Stimulated activated CD8-positive, alpha-beta memory T cell treated with anti-CD3 and anti-CD28 coated beads, Interleukin-7, amount 100 ng/mL, for 24 hours (primary cell): Measurements from ENCODE around the gene TEX11.
"Not testable (repeated sequence)": the region's sequence is repeated elsewhere in the genome, so short reads cannot be mapped to it uniquely, and the experiment has no call there.

ENCODE experiments used
- DNase-seq: peaks from one replicate; pipeline ENCODE4 v3.0.0-alpha.2; 2020; ENCODE audit warnings: low read depth

TEX11 gene

GRCh38 chrX:70908541-70908940 lies at the start of gene TEX11:
TEX11 (minus strand) TSS chrX:70908711; CDS start chrX:70907789, 922 bp downstream.
- no peak for DNase-seq

GRCh38 chrX:70954871-70955270 lies 46.4 kb upstream of the TEX11 start:
- no peak for DNase-seq

DNA sequence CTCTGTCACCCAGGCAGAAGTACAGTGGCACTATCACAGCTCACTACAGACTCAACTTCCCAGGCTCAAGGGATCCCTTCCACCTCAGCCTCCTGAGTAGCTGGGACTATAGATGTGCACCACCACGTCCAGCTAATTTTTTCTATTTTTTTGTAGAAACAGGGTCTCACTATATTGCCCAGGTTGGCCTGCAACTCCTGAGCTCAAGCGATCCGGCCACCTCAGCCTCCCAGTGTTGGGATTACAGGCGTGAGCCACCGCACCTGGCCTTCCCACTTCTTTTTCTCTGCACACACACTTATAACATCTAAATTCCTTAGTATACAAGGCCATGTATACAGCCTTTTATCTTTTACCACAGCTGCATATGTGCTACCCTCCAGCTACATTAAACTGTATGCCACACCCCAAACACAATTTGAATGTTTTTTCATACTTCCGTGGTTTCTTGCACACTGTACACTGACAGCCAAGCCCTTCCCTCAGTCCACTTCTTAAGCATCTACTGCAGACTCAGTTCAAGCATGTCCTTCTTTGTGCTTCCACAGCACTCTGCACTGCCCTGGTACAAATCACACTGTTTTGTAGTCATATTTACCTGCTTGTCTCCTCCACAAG lies 15.9 kb upstream of the TEX11 start:
- DNase-seq = no peak

DNA sequence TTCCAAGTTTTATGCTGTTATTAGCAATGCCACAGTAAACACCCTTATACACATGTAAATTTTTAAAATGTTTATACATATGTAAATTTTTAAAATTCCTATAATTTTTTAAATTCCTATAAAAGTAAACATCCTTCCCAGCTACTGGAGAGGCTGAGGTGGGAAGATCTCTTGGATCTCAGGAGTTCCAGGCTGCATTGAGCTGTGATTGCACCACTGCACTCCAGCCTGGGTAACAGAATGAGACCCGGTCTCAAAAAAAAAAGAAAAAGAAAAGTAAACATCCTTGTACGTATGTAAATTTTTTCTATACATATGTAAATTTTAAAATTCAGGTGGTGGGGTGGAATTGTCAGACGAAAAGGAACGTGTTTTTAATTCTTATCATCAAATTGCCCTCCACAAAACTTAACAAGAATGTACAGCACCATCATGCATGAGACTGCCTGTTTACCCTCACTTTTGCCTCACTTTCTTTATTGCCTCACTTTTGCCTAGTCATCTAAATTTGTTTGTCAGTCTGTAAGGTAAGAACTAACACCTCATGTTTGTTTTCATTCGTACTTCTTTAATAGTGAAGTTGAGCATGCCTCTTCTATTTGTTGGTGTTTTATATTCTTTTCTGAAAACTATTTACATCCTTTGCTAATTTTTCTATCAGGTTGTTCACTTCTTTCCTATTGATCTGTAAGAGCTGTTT lies 14.4 kb upstream of the TEX11 start:
- no peak for DNase-seq

DNA sequence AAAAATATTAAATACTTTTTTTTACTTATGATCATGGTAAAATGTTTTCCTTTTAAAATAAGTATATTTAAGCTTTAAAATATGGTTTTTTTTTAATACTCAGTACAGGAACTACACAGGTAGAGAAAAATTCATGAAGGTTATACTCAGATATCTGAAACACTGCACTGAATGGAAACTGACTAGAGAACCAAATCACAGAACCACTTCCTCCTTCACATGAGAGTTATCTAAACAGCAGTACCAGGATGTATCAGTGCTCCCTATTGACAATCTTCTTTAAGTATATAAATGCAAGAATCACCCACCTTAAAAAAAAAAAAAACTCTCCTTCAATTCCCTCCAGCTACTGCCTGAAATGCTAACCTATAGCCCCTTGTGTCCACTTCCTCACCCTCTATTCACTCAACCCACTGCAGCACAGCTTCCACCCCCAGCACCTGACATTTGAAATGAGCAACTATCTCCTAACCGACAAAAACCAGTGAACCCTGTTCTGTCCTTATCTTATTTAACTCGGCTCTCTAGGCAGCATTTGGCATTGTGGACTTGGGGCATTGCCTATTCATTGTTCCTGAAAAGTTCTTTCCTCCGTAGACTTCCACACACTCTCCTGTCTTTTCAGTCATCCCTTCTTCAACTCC lies 13.3 kb upstream of the TEX11 start:
- no peak for DNase-seq

DNA sequence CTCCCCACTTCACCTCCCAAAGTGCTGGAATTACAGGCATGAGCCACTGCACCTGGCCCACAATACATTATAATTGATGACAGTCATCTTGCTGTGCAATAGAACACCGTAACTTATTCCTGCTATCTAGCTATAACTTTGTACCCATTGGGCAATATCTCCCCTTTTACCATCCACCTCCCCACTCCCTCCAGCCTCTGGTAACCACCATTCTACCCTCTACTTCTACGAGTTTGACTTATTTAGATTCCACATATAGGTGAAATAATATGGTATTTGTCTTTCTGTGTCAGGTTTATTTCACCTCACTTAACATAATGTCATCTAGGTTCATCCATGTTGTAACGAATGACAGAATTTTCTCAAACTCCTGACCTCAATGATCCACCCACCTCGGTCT lies 8.2 kb upstream of the TEX11 start:
- no peak for DNase-seq

DNA sequence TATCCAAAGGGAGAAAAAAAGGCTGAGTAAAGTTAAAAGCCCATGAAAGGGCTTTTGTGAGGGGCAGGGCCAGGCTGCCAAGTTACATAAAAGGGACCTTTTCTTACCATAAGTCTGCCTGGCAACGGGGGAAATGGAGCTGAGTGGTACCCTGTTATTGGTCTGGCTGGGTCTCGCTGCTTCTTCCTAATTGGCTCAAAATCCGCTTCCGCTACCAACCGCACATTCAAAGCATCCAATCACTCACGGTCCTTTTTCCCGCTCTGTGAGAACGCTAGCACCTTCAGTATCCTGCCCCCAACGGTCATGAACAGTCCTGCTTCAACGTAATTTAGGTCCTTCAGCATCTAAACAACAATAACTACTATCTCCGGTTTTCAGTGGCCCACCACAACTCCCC lies 611 bp downstream of the TEX11 start:
- DNase-seq = no peak

DNA sequence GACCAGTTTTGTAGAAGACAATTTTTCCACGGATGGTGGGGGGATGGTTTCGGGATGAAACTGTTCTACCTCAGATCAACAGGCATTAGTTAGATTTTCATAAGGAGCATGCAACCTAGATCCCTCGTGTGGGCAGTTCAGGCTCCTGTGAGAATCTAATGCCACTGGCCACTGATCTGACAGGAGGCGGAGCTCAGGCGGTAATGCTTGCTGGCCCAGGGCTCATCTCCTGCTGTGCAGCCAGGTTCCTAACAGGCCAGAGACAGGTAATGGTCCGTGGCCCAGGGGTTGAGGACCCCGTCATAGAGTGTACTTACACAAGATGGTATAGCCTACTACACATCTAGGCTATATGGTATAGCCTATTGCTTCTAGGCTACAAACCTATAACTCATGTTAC lies 7.0 kb downstream of the TEX11 start:
- DNase-seq = no peak

GRCh38 chrX:70890441-70890840 lies 18.1 kb downstream of the TEX11 start:
- not testable (repeated sequence) for DNase-seq

- DNase-seq = no peak
These were observed 29.6 kb downstream of the TEX11 start for GRCh38 chrX:70878902-70879301.

DNA sequence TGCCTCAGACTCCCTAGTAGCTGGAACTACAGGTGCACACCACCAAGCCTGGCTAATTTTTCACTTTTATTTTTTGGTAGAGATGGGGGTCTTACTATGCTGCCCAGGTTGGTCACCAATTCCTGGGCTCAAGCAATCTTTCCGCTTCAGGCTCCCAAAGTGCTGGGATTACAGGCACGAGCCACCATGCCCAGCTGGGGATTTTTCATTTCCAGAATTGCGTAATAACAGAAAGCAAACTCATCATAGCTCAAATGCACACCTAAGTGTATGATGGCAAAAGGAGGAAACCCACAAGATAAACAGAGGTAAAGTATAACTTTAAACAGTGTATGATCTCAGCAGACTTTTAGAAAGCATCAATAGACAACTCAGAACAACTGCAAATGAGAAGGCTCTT lies 56.2 kb downstream of the TEX11 start:
- no peak for DNase-seq

- not testable (repeated sequence) for DNase-seq
These were observed 64.4 kb downstream of the TEX11 start for GRCh38 chrX:70844081-70844480.

DNA sequence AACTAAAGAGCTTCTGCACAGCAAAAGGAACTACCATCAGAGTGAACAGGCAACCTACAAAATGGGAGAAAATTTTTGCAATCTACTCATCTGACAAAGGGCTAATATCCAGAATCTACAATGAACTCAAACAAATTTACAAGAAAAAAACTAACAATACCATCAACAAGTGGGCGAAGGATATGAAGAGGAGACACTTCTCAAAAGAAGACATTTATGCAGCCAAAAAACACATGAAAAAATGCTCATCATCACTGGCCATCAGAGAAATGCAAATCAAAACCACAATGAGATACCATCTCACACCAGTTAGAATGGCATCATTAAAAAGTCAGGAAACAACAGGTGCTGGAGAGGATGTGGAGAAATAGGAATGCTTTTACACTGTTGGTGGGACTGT lies 64.9 kb downstream of the TEX11 start:
- DNase-seq = not testable (repeated sequence)

DNA sequence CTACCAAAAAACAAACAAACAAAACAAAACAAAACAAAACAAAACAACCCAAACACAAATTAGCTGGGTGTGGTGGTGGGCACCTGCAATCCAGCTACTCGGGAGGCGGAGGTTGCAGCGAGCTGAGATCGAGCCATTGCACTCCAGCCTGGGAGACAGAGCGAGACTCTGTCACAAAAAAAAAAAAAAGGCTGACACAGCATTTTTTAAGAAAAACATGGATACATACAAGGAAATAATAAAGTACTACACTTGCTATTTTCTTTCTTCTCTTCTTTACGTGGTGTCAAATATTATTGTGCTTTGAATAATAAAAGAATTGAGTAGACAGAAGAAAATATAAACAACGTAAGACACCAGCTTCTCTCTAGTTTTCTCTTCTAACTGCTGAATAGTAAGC lies 73.9 kb downstream of the TEX11 start:
- DNase-seq = no peak

GRCh38 chrX:70826715-70827114 lies 81.8 kb downstream of the TEX11 start:
- DNase-seq = no peak

GRCh38 chrX:70825366-70825765 lies 83.1 kb downstream of the TEX11 start:
- DNase-seq = no peak

GRCh38 chrX:70808942-70809940 lies 99.3 kb downstream of the TEX11 start:
- no peak for DNase-seq

- no peak for DNase-seq
These were observed 102.4 kb downstream of the TEX11 start for GRCh38 chrX:70806081-70806480.

DNA sequence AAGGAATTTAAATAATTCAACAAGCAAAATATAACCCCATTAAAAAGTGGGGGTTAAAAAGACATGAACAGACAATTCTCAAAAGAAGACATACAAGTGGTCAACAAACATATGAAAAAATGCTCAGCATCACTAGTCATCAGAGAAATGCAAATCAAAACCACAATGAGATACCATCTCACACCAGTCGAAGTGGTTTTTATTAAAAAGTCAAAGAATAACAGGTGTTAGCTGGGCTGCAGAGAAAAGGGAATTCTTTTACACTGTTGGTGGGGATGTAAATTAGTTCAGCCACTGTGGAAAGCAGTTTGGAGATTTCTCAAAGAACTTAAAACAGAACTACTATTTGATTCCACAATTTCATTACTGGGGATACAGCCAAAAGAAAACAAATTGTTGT lies 111.8 kb downstream of the TEX11 start:
- DNase-seq = not testable (repeated sequence)

DNA sequence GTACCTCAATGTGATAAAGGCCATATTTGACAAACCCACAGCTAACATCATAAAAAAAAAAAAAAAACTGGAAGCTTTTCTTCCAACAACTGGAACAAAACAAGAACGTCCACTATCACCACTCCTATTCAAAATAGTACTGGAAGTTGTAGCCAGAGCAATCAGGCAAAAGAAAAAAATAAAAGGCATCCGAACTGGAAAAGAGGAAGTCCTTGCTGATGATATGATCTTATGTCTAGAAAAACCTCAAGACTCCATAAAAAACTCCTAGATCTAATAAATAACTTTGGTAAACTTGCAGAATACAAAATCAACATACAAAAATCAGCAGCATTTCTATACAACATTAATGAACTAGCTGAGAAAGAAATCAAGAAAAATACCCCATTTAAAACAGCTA lies 134.3 kb downstream of the TEX11 start:
- no peak for DNase-seq

- no peak for DNase-seq
These were observed 138.8 kb downstream of the TEX11 start for GRCh38 chrX:70769659-70770227.

GRCh38 chrX:70762285-70762684 lies 146.2 kb downstream of the TEX11 start:
- DNase-seq = no peak
